ENCODE data around the gene SHISAL2B.

The SHISAL2B gene

GRCh38 chr5:64746446-64746845 is 56.1 kb downstream of the SHISAL2B start:
- TF ChIP-seq CTCF (conservative IDR thresholded peaks at IDR 0.05) (no peak), ZFX (IDR thresholded peaks at IDR 0.05) (no peak)

GRCh38 chr5:64749385-64749784 is 59.1 kb downstream of the SHISAL2B start:
- no peak overlapping the region for H3K27ac ChIP-seq
- TF ChIP-seq CTCF (conservative IDR thresholded peaks at IDR 0.05) (no peak), ZFX (IDR thresholded peaks at IDR 0.05) (no peak)

More at GRCh38 chr5:64746446-64746845, 56.1 kb downstream of the SHISAL2B start:
- H3K27ac ChIP-seq = no peak overlapping the region

GRCh38 chr5:64754066-64754465 is 63.8 kb downstream of the SHISAL2B start:
- TF ChIP-seq ZFX (IDR thresholded peaks at IDR 0.05) (no peak), CTCF (conservative IDR thresholded peaks at IDR 0.05) (no peak)
- no peak overlapping the region for H3K27ac ChIP-seq

GRCh38 chr5:64758901-64759300 is 68.6 kb downstream of the SHISAL2B start:
- H3K27ac ChIP-seq = no peak overlapping the region
- TF ChIP-seq ZFX (IDR thresholded peaks at IDR 0.05) = no peak
- TF ChIP-seq CTCF (conservative IDR thresholded peaks at IDR 0.05) = no peak

GRCh38 chr5:64759960-64760660 is 69.8 kb downstream of the SHISAL2B start:
- H3K27ac ChIP-seq = no peak overlapping the region

GRCh38 chr5:64763948-64764503 is 73.7 kb downstream of the SHISAL2B start:
- no peak for TF ChIP-seq ZFX (IDR thresholded peaks at IDR 0.05)
- no peak for TF ChIP-seq CTCF (conservative IDR thresholded peaks at IDR 0.05)
- no peak overlapping the region for H3K27ac ChIP-seq

More at GRCh38 chr5:64759960-64760660, 69.8 kb downstream of the SHISAL2B start:
- TF ChIP-seq CTCF (conservative IDR thresholded peaks at IDR 0.05) (no peak), ZFX (IDR thresholded peaks at IDR 0.05) (no peak)

- H3K27ac ChIP-seq = no peak overlapping the region
Measured at GRCh38 chr5:64765804-64766504, 75.7 kb downstream of the SHISAL2B start.

More at GRCh38 chr5:64765804-64766504, 75.7 kb downstream of the SHISAL2B start:
- TF ChIP-seq ZFX (IDR thresholded peaks at IDR 0.05) (no peak), CTCF (conservative IDR thresholded peaks at IDR 0.05) (no peak)

Measured in C4-2B (cell line).